Tibial nerve (tissue), 4 donors: ENCODE results near the gene MAST2.

ENCODE experiments used
- EP300 ChIP-seq, 2 donors: sonication (generic); formaldehyde crosslinking; IDR thresholded peaks; one replicate each; pipeline ENCODE4 v1.6.1; 2017; ENCODE audit warnings: antibody characterized with exemption in 2 of 2, mild to moderate bottlenecking in 1 of 2
- POLR2A ChIP-seq, 2 donors: fragments of 450-650 bp; IDR thresholded peaks; one replicate each; pipeline ENCODE4 v1.6.1; 2017; ENCODE audit warnings: antibody characterized with exemption in 2 of 2, mild to moderate bottlenecking in 2 of 2, moderate library complexity in 2 of 2
- TF ChIP-seq, protein P1 (sequence below), 5 experiments: fragments of 200-600 bp in 3 of 5; fragments of 450-650 bp in 2 of 5; sonication (generic) in 3 of 5; IDR thresholded peaks; one replicate each; pipeline ENCODE4 v1.5.1; 2016 to 2019; ENCODE audit warnings: antibody characterized with exemption in 5 of 5, mild to moderate bottlenecking in 3 of 5, moderate library complexity in 2 of 5

- TF ChIP-seq, protein P1, sequence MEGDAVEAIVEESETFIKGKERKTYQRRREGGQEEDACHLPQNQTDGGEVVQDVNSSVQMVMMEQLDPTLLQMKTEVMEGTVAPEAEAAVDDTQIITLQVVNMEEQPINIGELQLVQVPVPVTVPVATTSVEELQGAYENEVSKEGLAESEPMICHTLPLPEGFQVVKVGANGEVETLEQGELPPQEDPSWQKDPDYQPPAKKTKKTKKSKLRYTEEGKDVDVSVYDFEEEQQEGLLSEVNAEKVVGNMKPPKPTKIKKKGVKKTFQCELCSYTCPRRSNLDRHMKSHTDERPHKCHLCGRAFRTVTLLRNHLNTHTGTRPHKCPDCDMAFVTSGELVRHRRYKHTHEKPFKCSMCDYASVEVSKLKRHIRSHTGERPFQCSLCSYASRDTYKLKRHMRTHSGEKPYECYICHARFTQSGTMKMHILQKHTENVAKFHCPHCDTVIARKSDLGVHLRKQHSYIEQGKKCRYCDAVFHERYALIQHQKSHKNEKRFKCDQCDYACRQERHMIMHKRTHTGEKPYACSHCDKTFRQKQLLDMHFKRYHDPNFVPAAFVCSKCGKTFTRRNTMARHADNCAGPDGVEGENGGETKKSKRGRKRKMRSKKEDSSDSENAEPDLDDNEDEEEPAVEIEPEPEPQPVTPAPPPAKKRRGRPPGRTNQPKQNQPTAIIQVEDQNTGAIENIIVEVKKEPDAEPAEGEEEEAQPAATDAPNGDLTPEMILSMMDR (IDR thresholded peaks at IDR 0.05): no peak
- TF ChIP-seq POLR2A (IDR thresholded peaks at IDR 0.05): no peak
- no peak for TF ChIP-seq EP300 (IDR thresholded peaks at IDR 0.05)
Measured at GRCh38 chr1:45846931-45847330, 43.5 kb downstream of the MAST2 start.
